Measurements from ENCODE around the gene RIT2.

The RIT2 gene

GRCh38 chr18:43073771-43074170 lies 41.7 kb downstream of the RIT2 start:
- Mint-ChIP-seq H3K9me3 (peaks cover 8 to 13% of the 10 kb centered on the region in 2 donors), H3K36me3 (ENCODE audit: insufficient read depth) (no peaks in the 10 kb centered on the region), H3K4me1 (ENCODE audit: low read depth in 2 of 2) (no peaks in the 10 kb centered on the region), H3K27me3 (no peaks in the 10 kb centered on the region), H3K27ac (no peak overlapping the region), H3K4me3 (no peak overlapping the region)
- ATAC-seq (replicated peaks): no peak
- no peak for DNase-seq

DNA sequence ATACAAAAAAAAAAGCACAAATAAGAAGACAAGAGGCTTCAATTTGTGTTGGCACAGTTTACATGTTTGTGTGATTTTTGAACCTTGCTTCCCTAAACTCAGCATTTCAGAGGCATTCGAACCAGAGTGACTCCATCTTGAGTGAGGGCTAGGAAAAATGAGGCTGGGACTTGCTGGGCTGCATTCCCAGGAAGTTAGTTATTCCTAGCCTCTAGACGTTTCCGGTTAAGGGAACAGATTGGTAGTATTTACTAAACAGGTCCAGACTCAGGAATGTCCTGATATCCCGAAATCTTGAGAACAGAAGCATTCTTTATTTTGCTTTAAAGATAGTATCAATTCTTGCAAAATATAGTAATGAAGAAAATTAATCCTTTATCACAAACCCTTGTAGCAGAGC lies 46.7 kb downstream of the RIT2 start:
- H3K4me1 Mint-ChIP-seq (ENCODE audit: low read depth in 2 of 2): no peaks in the 10 kb centered on the region
- no peaks in the 10 kb centered on the region for H3K27me3 Mint-ChIP-seq
- no peak overlapping the region for H3K4me3 Mint-ChIP-seq
- H3K9me3 Mint-ChIP-seq: peaks cover 8 to 24% of the 10 kb centered on the region in 2 donors
- no peak overlapping the region for H3K27ac Mint-ChIP-seq
- no peaks in the 10 kb centered on the region for H3K36me3 Mint-ChIP-seq (ENCODE audit: insufficient read depth)
- ATAC-seq (replicated peaks) (no peak), DNase-seq (no peak)

DNA sequence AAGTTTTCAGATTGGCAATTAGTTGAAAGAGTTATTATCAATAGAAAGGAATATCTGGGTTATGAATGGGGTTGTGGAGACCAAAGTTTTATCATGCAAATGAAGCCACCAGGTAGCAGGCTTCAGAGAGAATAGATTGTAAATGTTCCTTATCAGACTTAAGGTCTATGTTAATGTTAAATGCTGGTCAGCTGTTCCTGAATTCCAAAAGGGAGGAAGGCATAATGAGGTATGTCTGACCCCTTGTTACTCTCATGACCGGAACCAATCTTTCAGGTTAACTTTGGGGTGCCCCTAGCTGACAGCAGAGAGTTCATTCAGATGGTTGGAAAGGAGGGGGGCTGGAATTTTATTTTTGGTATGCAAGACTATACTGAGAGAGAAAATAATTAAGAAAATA lies 47.9 kb downstream of the RIT2 start:
- Mint-ChIP-seq H3K27me3 (no peaks in the 10 kb centered on the region), H3K36me3 (ENCODE audit: insufficient read depth) (no peaks in the 10 kb centered on the region), H3K9me3 (peaks cover 8 to 24% of the 10 kb centered on the region in 2 donors), H3K4me3 (no peak overlapping the region), H3K27ac (no peak overlapping the region), H3K4me1 (ENCODE audit: low read depth in 2 of 2) (no peaks in the 10 kb centered on the region)
- DNase-seq (no peak), ATAC-seq (replicated peaks) (no peak)

DNA sequence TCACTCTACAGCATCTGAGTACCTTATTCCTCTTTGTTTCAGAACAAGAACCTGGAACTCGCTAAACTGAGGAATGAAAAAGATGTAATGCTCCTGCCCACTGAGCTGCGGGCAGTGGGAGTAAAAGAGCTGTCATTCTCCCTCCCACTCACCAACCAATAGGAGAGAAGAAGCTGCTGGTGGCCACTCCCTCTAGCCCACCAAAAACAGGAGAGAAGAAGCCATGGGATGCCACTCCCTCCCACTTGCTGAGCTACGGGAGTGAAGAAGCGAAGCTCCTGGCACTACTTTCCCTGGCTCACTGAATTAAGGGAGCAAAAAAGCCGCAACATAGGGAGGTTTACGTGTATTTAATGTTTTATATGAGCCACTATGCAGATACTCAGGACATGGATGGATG lies 53.7 kb downstream of the RIT2 start:
- Mint-ChIP-seq H3K9me3 (peaks cover 6 to 12% of the 10 kb centered on the region in 2 donors), H3K27ac (no peak overlapping the region)

GRCh38 chr18:43061318-43061717 lies 54.2 kb downstream of the RIT2 start:
- DNase-seq (no peak), ATAC-seq (replicated peaks) (no peak)
- H3K27me3 Mint-ChIP-seq: no peaks in the 10 kb centered on the region
- H3K4me3 Mint-ChIP-seq: no peak overlapping the region
- no peaks in the 10 kb centered on the region for H3K4me1 Mint-ChIP-seq (ENCODE audit: low read depth in 2 of 2)
- no peak overlapping the region for H3K27ac Mint-ChIP-seq
- H3K9me3 Mint-ChIP-seq: peaks cover 1 to 9% of the 10 kb centered on the region in 2 donors
- H3K36me3 Mint-ChIP-seq (ENCODE audit: insufficient read depth): no peaks in the 10 kb centered on the region

More for the DNA sequence above, 53.7 kb downstream of the RIT2 start:
- Mint-ChIP-seq H3K36me3 (ENCODE audit: insufficient read depth) (no peaks in the 10 kb centered on the region), H3K4me1 (ENCODE audit: low read depth in 2 of 2) (no peaks in the 10 kb centered on the region), H3K27me3 (no peaks in the 10 kb centered on the region), H3K4me3 (no peak overlapping the region)
- no peak for DNase-seq
- no peak for ATAC-seq (replicated peaks)

- Mint-ChIP-seq H3K9me3 (peaks cover 0 to 7% of the 10 kb centered on the region in 2 donors), H3K4me3 (no peak overlapping the region), H3K36me3 (ENCODE audit: insufficient read depth) (no peaks in the 10 kb centered on the region), H3K4me1 (ENCODE audit: low read depth in 2 of 2) (no peaks in the 10 kb centered on the region), H3K27ac (no peak overlapping the region), H3K27me3 (no peaks in the 10 kb centered on the region)
- DNase-seq (no peak), ATAC-seq (replicated peaks) (no peak)
Observed at GRCh38 chr18:43060020-43060419, 55.5 kb downstream of the RIT2 start.

DNA sequence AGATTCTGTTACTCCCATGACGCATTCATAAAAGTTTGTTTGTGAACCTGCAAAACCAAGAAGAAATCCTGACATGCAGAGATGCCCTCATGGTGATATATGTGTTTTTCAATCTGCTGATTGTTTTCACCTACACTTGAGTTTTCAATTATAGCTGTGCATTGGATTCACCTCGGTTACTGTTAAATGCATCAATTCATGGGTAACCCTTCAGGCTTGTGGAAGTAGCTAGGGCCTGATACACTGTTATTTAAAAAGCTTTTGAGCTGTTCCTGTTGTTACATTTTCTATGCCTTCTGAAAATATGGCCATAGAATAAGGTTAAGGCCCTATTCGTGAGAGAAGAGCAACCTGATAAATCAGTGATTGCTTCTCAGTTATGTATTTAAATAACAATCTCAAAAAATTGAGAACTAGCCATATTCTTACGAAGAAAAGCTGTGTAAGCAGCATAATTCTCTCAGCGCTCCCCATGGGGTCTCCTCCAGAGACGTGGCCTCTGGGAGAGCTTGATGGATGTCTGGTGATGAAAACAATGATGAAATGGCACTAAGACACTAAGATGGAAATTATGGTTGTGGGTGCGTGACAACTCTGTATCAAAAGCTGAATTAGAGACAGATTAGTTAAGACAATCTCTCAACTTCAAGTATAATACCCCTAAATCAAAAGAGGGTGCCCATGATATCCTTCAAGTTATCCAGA lies 60.5 kb downstream of the RIT2 start:
- Mint-ChIP-seq H3K27ac (no peak overlapping the region), H3K4me3 (no peak overlapping the region), H3K4me1 (ENCODE audit: low read depth in 2 of 2) (no peaks in the 10 kb centered on the region), H3K9me3 (peaks cover 0 to 10% of the 10 kb centered on the region in 2 donors), H3K36me3 (ENCODE audit: insufficient read depth) (no peaks in the 10 kb centered on the region), H3K27me3 (no peaks in the 10 kb centered on the region)
- DNase-seq (no peak), ATAC-seq (replicated peaks) (no peak)

- ATAC-seq (replicated peaks) (no peak), DNase-seq (no peak)
- Mint-ChIP-seq H3K27ac (no peak overlapping the region), H3K27me3 (no peaks in the 10 kb centered on the region), H3K4me3 (no peak overlapping the region), H3K4me1 (ENCODE audit: low read depth in 2 of 2) (no peaks in the 10 kb centered on the region), H3K36me3 (ENCODE audit: insufficient read depth) (no peaks in the 10 kb centered on the region), H3K9me3 (peaks cover 0 to 12% of the 10 kb centered on the region in 2 donors)
Observed at GRCh38 chr18:43049021-43049420, 66.5 kb downstream of the RIT2 start.

GRCh38 chr18:43046322-43046721 lies 69.2 kb downstream of the RIT2 start:
- peaks cover 0 to 12% of the 10 kb centered on the region in 2 donors for H3K9me3 Mint-ChIP-seq
- H3K27ac Mint-ChIP-seq: no peak overlapping the region
- no peaks in the 10 kb centered on the region for H3K4me1 Mint-ChIP-seq (ENCODE audit: low read depth in 2 of 2)
- H3K36me3 Mint-ChIP-seq (ENCODE audit: insufficient read depth): no peaks in the 10 kb centered on the region
- H3K27me3 Mint-ChIP-seq: no peaks in the 10 kb centered on the region
- H3K4me3 Mint-ChIP-seq: no peak overlapping the region
- ATAC-seq (replicated peaks) (no peak), DNase-seq (no peak)

DNA sequence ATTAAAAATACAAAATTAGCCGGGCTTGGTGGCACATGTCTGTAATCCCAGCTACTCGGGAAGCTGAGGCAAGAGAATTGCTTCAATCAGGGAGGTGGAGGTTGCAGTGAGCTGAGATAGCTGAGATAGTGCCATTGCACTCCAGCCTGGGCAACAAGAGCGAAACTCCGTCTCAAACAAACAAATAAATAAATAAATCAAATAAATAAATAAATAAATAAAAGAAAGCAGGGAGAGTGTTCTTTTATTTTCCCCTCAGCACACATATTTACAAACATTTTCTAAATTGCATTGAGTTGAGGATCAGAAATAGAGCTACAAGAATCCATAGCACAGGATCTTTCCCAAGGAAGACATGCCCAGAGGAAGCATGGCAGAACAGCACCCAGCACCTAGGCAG lies 71.9 kb downstream of the RIT2 start:
- no peak overlapping the region for H3K4me3 Mint-ChIP-seq
- DNase-seq (no peak), ATAC-seq (replicated peaks) (no peak)
- H3K36me3 Mint-ChIP-seq (ENCODE audit: insufficient read depth): no peaks in the 10 kb centered on the region
- H3K4me1 Mint-ChIP-seq (ENCODE audit: low read depth in 2 of 2): no peaks in the 10 kb centered on the region
- H3K27ac Mint-ChIP-seq: no peak overlapping the region
- H3K9me3 Mint-ChIP-seq: peaks cover 10 to 16% of the 10 kb centered on the region in 2 donors
- no peaks in the 10 kb centered on the region for H3K27me3 Mint-ChIP-seq

DNA sequence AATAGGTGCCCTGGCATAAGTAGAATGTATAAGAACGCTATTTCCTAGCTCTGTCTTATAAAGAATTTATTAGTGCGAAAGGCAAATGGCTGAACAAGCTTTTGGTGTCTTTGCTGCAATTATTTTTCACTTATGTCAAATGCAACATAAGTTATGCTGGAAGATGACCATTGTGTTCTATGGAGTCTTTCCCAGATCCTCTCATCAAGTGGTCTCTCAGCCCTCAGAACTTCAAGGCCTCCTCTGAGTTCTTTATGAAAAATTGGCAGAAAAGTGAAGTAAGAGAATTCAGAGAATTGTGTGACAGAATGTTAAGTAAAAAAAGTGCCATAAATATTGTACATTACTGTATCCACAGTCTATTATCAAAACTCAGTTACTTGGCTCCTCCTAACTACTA lies 75.2 kb downstream of the RIT2 start:
- Mint-ChIP-seq H3K4me1 (ENCODE audit: low read depth in 2 of 2) (no peaks in the 10 kb centered on the region), H3K27me3 (no peaks in the 10 kb centered on the region), H3K36me3 (ENCODE audit: insufficient read depth) (no peaks in the 10 kb centered on the region), H3K27ac (no peak overlapping the region), H3K4me3 (no peak overlapping the region), H3K9me3 (peaks cover 9 to 29% of the 10 kb centered on the region in 2 donors)
- DNase-seq: no peak
- ATAC-seq (replicated peaks): no peak

DNA sequence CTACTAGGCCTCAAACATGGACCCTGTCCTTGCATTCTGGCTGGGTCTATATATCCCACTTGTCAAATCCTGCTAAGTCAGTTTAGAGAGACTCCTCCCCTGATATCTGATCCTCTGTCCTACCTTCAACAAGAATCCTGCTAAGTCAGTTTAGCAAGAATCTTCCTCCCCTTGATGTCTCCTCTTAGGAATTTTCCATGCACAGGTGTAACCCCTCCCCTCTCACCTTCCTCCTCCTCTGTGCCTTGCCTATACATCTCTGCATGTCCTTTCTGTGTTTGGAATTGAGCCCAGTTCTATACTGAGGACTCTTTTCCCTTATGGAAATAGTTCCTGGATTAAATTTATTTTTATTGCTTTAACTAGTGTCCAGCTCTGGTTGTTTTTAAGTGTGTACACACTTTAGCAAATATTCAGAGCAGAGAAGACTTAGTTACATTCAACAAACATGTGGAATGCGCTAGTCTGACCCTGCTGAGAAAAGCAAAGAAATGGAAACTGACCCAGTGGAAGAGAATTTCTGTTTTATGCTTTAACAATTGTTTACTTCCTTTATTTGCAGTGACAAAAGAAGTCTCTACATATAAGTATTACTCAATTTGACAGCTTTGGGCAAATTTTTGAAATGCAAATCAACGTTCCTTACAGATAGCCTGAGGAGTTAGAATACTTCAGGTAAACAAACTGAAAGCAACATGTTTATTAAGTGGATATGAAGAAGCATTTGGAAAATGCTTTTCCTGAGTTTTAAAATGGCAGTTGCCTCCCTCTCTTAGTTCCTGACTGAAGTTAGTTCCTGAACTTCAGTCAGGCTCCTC lies 80.6 kb downstream of the RIT2 start:
- Mint-ChIP-seq H3K36me3 (ENCODE audit: insufficient read depth) (no peaks in the 10 kb centered on the region), H3K9me3 (peaks cover 8 to 23% of the 10 kb centered on the region in 2 donors), H3K27ac (no peak overlapping the region), H3K4me1 (ENCODE audit: low read depth in 2 of 2) (no peaks in the 10 kb centered on the region), H3K4me3 (no peak overlapping the region), H3K27me3 (no peaks in the 10 kb centered on the region)
- no peak for DNase-seq
- ATAC-seq (replicated peaks): no peak

GRCh38 chr18:43031169-43031568 lies 84.3 kb downstream of the RIT2 start:
- no peaks in the 10 kb centered on the region for H3K36me3 Mint-ChIP-seq (ENCODE audit: insufficient read depth)
- H3K27ac Mint-ChIP-seq: no peak overlapping the region
- ATAC-seq (replicated peaks) (no peak), DNase-seq (no peak)
- H3K4me3 Mint-ChIP-seq: no peak overlapping the region
- H3K9me3 Mint-ChIP-seq: peaks cover 8 to 10% of the 10 kb centered on the region in 2 donors
- no peaks in the 10 kb centered on the region for H3K4me1 Mint-ChIP-seq (ENCODE audit: low read depth in 2 of 2)
- no peaks in the 10 kb centered on the region for H3K27me3 Mint-ChIP-seq

DNA sequence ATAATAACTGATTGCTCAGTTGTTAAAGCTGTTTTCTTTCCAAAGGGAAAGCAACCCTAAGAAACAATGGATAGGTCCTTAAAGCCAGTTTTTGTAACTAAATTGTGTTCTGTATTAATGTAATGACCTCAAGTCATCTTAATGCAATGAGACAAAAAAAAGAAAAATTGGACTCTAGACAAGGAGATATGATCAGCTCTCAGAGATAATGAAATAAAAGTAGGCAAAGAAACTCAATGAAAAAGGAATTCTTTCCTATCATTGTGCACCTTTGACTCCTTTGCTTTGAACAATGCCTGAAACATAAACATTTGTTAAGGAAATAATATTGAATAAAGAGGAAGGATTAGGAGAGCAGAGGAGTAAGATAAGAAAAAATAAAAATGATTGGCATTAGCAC lies 86.1 kb downstream of the RIT2 start:
- no peaks in the 10 kb centered on the region for H3K27me3 Mint-ChIP-seq
- H3K27ac Mint-ChIP-seq: no peak overlapping the region
- no peak for ATAC-seq (replicated peaks)
- no peak for DNase-seq
- peaks cover 0 to 2% of the 10 kb centered on the region in 2 donors for H3K9me3 Mint-ChIP-seq
- H3K4me3 Mint-ChIP-seq: no peak overlapping the region
- H3K36me3 Mint-ChIP-seq (ENCODE audit: insufficient read depth): no peaks in the 10 kb centered on the region
- H3K4me1 Mint-ChIP-seq (ENCODE audit: low read depth in 2 of 2): no peaks in the 10 kb centered on the region

All from effector memory CD8-positive, alpha-beta T cell (primary cell).